GM18951 (cell line): Measurements from ENCODE around the gene SENP1.

ENCODE experiments used
- POLR2A ChIP-seq: IDR thresholded peaks from 4 replicates; pipeline ENCODE4 v1.6.1; 2011; ENCODE audit warnings: mild to moderate bottlenecking; ENCODE audit not compliant: insufficient read length, insufficient read depth; ENCODE audit errors: extremely low read depth
- in situ Hi-C: fragments of 300-500 bp; cut with MboI; formaldehyde crosslinking; loops from one replicate; pipeline ENCODE4 v1.12.0; 2022; ENCODE audit warnings: low sequenced_read_pairs, mixed read lengths, inconsistent platforms; ENCODE audit not compliant: unreplicated experiment

Gene SENP1

DNA sequence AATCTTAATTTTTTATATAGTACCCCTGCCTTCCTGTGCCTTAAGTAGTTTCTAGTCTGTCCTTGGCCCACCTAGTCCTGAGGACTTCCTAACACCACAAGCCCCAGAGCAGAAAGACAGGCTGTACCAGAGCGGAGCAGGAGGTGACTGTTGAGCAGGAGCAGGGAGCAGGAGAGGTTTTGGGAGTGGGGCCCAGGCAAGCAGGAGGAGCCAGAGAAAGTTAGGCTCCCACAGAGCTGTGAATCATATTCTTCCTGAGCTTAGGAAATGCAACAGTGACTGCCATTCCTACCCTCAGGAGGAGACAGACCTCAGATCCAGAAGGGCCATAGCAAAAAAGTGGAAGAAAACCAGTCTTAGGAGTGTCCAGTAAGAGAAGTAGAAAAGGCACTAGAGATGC, 73.3 kb downstream of the SENP1 start:
- in situ Hi-C loops: no loop called here
- TF ChIP-seq POLR2A: no peak

GRCh38 chr12:48031135-48031960, 74.5 kb downstream of the SENP1 start:
- no peak for TF ChIP-seq POLR2A
- in situ Hi-C loops: no loop called here

DNA sequence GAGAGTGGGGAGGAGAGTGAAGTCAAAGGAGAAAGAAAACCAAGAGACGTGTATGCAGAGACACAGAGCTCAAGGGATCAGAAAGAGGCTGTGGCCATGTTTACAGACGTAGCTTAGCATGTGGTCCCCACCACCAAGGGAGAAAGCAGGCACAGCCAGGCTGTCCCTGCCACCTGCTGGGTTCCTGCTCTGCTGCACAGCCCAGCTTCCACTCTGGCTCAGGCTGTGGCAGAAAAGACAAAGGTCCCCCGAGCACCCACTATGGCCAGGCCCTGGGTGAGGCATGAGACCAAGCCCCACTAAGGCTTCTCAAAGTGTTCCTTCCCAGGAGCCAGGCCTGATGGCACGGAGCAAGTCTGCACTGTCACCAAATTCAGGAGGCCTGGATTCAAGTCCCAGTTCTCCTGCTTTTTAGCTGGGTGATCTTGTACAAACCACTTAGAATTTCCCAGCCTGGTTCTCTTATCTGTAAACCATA, 75.7 kb downstream of the SENP1 start:
- in situ Hi-C loops: no loop called here
- TF ChIP-seq POLR2A: no peak

- in situ Hi-C loops: no loop called here
- no peak for TF ChIP-seq POLR2A
Observed at GRCh38 chr12:48029491-48030172, 76.2 kb downstream of the SENP1 start.

- in situ Hi-C loops: no loop called here
- TF ChIP-seq POLR2A: no peak
Observed at GRCh38 chr12:48028541-48029431, 77.1 kb downstream of the SENP1 start.

DNA sequence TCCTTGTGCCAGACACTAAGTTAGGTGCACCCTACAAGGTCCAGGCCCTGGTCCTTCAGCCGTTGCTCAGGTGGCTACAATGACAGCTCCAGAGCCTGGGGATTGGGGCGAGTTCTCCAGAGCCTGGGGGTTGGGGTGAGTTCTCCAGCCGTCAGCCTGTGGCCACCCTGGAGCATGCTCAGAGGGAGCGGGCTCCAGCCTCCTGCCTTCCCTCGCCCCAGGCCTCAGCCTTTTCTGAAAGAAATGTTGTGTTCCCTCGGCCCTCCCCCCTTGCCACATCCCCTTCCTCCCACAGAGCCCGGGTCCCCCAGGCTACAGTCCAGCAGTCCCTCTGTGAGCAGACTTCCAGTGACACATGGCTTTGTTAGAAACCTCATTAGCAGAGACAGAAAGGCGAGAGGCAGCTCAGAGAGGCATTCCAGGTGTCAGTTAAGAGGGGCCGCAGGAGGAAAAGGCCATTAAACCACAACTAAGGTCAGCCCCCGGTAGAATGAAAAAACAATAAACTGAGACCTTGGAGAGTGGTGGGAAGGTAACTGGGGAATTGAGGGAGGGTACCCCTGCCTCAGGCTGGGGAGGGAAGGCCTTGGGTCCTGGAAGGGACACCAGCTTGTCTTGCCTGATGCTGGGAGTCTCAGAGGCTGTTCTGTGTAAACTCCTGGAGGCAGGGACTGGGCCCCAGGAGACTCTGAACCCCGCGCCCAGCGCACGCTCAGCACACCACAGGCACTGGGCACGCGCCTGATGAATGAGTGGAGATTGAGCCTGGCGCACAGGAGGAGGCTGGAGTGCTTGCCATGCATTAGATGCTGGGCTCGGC, 78.5 kb downstream of the SENP1 start:
- TF ChIP-seq POLR2A: no peak
- in situ Hi-C loops: no loop called here

- in situ Hi-C loops: no loop called here
- TF ChIP-seq POLR2A: no peak
Observed at GRCh38 chr12:48026060-48026827, 79.6 kb downstream of the SENP1 start.

GRCh38 chr12:48025281-48025680, 80.6 kb downstream of the SENP1 start:
- in situ Hi-C loops: no loop called here
- TF ChIP-seq POLR2A: no peak

- TF ChIP-seq POLR2A: no peak
- in situ Hi-C loops: no loop called here
Observed at GRCh38 chr12:48024735-48025134, 81.1 kb downstream of the SENP1 start.

GRCh38 chr12:48023386-48023785, 82.5 kb downstream of the SENP1 start:
- in situ Hi-C loops: no loop called here
- TF ChIP-seq POLR2A: no peak

DNA sequence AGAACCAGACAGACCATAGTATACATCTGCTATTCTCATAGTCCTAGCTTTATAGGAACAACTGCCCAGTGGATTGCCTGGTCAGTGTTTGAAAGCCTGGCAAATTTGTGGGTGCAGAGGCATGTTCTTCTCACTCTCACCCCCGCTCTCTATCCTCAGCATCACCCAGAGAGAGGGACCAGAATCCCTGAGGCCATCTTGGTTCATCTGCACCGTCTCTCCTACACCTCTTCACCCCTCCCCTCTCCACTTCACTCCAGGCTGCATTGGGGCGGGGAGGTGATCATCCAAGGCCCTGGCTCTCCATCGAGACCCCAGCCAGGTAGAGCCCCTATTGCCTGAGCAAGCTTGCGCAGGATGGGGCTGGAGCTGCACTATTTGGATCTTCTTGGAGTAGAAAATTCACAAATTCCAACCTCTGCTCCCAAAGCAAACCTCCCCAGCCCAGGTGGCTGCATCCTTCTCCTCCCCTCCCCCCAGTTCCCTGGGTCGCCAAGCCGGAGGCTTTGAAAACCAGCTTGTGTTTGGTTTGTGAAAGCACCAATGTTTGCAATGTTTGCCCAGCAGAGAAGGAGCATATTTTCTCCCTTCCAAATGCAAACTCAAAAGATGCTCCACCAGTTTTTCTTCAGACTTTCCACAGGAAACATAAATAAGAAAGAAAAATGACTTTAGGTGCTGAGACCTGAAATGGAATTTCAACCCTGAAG, 83.0 kb downstream of the SENP1 start:
- in situ Hi-C loops: no loop called here
- TF ChIP-seq POLR2A: no peak
